Measurements from ENCODE around the gene NHLRC4. TPM values are rescaled to one million over a fixed set of nuclear protein-coding genes. Genes with fewer than 3 reads are reported as not detected.
A peak's percentile ranks its signal among the peaks of the same experiment; 100 is the strongest.

Gene NHLRC4
- total and polyA plus RNA-seq, 4 donors, result 0.17 to 7.0 (median 0.25) TPM; not detected in 1

DNA sequence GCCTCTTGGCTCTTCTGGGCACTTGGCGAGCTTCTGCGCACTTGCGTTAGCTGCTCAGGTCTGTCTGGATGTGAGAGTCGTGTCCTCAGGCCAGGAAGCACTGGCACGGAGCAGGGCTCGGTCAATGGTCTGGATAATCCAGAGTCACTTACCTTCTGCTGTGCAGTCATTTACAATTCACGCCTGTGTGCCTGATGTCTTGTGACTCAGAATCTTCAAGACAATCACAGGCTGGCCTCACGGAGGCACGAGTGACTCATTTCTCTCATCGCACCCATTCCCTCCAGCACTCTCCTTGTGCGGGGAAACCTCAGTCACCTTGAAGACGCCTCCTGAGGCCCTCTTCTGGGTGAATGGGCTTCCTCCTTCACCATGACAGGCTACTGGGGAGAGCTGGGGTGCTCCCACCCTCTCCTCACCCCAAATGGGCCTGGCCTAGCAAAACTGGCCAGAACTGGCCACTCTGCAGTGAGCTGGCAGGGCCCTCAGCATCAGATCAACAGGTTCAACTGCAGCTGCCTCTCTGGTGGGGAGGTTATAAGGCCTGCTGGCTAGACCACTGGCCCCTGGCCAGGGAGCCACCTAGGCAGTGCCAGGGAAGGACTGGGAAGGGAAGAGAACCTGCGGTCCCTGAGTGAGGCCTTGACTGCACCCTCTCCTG, 41.2 kb upstream of the NHLRC4 start:
- Histone ChIP-seq H3K36me3 (ENCODE audit: control insufficient read depth in 4 of 4, insufficient read depth in 3 of 4, low read depth in 1 of 4, low read length in 3 of 4) (peaks cover 0 to 3% (median under 1%) of the 10 kb centered on the region in 4 donors), H3K9ac (ENCODE audit: low read depth in 1 of 2, low read length in 2 of 2) (no peak overlapping the region), H3K4me1 (ENCODE audit: control insufficient read depth in 4 of 4, insufficient read depth in 4 of 4, low read length in 3 of 4) (peaks cover 14 to 40% (median 34%) of the 10 kb centered on the region in 4 donors), H3K9me3 (ENCODE audit: control insufficient read depth in 4 of 4, low read length in 3 of 4) (no peaks in the 10 kb centered on the region), H3K4me3 (ENCODE audit: low read depth in 1 of 3, low read length in 3 of 3) (peak overlapping the region in 2 of 3 donors; percentile 49 to 89), H3K27ac (ENCODE audit: low read depth in 1 of 2, low read length in 2 of 2) (peak overlapping the region; percentile 95 to 98), H3K27me3 (ENCODE audit: control insufficient read depth in 4 of 4, insufficient read depth in 4 of 4, low read length in 3 of 4) (no peaks in the 10 kb centered on the region)
- TF ChIP-seq, protein P1, sequence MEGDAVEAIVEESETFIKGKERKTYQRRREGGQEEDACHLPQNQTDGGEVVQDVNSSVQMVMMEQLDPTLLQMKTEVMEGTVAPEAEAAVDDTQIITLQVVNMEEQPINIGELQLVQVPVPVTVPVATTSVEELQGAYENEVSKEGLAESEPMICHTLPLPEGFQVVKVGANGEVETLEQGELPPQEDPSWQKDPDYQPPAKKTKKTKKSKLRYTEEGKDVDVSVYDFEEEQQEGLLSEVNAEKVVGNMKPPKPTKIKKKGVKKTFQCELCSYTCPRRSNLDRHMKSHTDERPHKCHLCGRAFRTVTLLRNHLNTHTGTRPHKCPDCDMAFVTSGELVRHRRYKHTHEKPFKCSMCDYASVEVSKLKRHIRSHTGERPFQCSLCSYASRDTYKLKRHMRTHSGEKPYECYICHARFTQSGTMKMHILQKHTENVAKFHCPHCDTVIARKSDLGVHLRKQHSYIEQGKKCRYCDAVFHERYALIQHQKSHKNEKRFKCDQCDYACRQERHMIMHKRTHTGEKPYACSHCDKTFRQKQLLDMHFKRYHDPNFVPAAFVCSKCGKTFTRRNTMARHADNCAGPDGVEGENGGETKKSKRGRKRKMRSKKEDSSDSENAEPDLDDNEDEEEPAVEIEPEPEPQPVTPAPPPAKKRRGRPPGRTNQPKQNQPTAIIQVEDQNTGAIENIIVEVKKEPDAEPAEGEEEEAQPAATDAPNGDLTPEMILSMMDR (IDR thresholded peaks at IDR 0.05; ENCODE audit: low read depth, low read length, missing input control), result peak; percentile 2
- no peak for TF ChIP-seq SP1 (IDR thresholded peaks at IDR 0.05)
- TF ChIP-seq RXRA (IDR thresholded peaks at IDR 0.05), result no peak
- no peak for DNase-seq (ENCODE audit: low spot score)
- WGBS, result 82% methylated on average over 13 of the region's 13 CpGs

DNA sequence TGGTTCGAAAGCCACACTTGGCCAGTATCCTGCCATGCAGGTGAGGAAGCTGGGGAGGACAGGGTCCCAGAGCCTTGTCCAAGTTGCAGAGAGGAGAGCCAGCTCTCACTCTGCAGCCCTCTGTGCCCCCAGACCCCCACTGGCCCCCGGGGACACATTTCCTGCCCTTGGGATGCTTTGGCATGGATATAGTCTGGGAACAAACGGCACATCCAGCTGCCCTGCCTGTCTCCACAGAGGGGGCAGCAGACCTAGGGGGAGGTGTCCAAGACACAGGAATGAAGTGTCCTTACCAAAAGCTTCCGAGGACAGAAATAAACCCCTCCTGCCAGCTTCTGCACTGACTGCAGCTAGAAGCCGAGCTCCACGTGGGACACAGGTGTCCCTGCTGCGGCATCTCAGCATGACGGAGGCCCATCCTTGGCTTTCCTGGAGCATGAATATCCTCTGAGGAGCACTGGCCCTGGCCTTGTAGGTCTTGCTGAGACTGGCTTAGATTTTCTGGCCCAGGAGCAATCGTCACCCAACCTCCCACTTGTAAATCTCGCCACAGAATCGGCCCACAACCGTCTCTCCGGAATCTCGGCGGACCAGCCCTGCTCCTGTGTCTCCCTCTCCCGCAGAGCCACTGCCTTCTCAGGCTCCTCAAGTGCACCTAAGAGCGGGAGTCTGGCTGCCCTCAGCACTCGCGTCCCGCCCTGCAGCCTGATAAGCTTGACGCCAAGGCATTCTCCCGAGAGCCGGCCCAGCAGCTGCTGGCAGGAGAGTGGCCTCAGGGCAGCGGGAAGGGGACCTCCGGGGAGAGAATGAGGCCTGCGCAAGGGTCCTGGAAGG, 40.4 kb upstream of the NHLRC4 start:
- Histone ChIP-seq H3K4me1 (ENCODE audit: control insufficient read depth in 4 of 4, insufficient read depth in 4 of 4, low read length in 3 of 4) (peaks cover 14 to 42% (median 34%) of the 10 kb centered on the region in 4 donors), H3K9me3 (ENCODE audit: control insufficient read depth in 4 of 4, low read length in 3 of 4) (no peaks in the 10 kb centered on the region), H3K27ac (ENCODE audit: low read depth in 1 of 2, low read length in 2 of 2) (peak overlapping the region; percentile 95 to 98), H3K9ac (ENCODE audit: low read depth in 1 of 2, low read length in 2 of 2) (peak overlapping the region; percentile 36 to 84), H3K4me3 (ENCODE audit: low read depth in 1 of 3, low read length in 3 of 3) (peak overlapping the region; percentile 49 to 89 (median 64)), H3K36me3 (ENCODE audit: control insufficient read depth in 4 of 4, insufficient read depth in 3 of 4, low read depth in 1 of 4, low read length in 3 of 4) (no peaks in the 10 kb centered on the region), H3K27me3 (ENCODE audit: control insufficient read depth in 4 of 4, insufficient read depth in 4 of 4, low read length in 3 of 4) (no peaks in the 10 kb centered on the region)
- 11% methylated on average over 26 of the region's 26 CpGs for WGBS
- TF ChIP-seq EGR1 (IDR thresholded peaks at IDR 0.05; ENCODE audit: low read depth in 2 of 2), result no peak
- peak; percentile 61 for DNase-seq (ENCODE audit: low spot score)

DNA sequence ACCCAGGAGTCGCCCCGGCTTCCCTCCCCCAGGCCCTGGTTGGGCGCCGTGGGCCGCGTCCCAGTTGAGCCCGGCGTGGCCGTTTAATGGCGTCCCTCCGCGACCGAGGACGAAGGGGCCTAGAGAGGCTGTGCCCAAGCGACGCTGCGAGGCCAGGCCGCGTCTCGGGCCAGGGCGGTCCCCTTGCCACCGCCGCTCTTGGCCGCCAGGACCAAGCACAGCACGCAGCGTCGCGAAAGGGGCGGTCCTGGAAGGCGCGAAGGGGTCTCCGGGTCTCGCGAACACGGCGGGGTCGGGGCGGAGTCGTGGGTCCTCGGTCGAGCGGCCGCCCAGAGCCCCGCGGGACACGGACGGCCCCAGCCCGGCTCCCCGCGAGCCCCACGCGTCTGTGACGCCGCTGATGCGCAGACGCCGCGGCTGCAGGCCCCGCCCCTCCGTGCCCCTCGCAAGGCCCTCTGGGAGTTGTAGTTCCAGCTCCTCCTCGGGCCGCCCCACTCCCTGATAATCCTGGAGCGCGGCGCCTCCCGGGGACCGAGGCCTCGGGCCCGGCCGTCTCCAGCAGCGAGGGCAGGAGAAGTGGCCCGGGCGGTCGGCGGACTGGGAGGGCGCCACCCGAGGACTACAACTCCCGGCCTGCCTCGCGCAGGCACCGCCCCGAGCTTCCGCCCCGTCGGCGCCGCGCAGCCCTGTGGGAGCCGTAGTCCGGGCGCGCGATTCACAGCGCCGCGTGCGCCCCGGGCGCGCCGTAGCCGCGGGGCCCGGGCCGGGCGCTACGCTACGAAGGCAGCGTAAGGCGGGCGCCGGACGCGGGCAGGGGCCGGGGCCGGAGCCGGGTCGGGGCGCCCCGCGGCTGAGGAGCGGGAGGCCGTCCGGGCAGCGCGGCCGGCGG, 39.5 kb upstream of the NHLRC4 start, which contains the start of gene CAPN15:
Gene CAPN15 (plus strand): TSS at position 698 of the 889 bp plus-strand sequence. CDS start 19,127 bp downstream, outside the sequence.
- H3K9ac ChIP-seq (ENCODE audit: low read depth in 1 of 2, low read length in 2 of 2), result peak within 1 kb of the TSS; percentile 52 to 84
- H3K27ac ChIP-seq (ENCODE audit: low read depth in 1 of 2, low read length in 2 of 2), result peak within 1 kb of the TSS; percentile 95 to 98
- no peaks in the 10 kb centered on the region for H3K27me3 ChIP-seq (ENCODE audit: control insufficient read depth in 4 of 4, insufficient read depth in 4 of 4, low read length in 3 of 4)
- peaks cover 14 to 45% (median 34%) of the 10 kb centered on the region in 4 donors for H3K4me1 ChIP-seq (ENCODE audit: control insufficient read depth in 4 of 4, insufficient read depth in 4 of 4, low read length in 3 of 4)
- WGBS, result under 1% methylated on average over 129 of the region's 129 CpGs
- peak; percentile 90 for DNase-seq (ENCODE audit: low spot score)
- no peaks in the 10 kb centered on the region for H3K36me3 ChIP-seq (ENCODE audit: control insufficient read depth in 4 of 4, insufficient read depth in 3 of 4, low read depth in 1 of 4, low read length in 3 of 4)
- H3K9me3 ChIP-seq (ENCODE audit: control insufficient read depth in 4 of 4, low read length in 3 of 4), result no peaks in the 10 kb centered on the region
- peak within 1 kb of the TSS; percentile 64 to 89 (median 87) for H3K4me3 ChIP-seq (ENCODE audit: low read depth in 1 of 3, low read length in 3 of 3)
- TF ChIP-seq TAF1 (conservative IDR thresholded peaks at IDR 0.05), result no peak
- TF ChIP-seq, protein P1 (IDR thresholded peaks at IDR 0.05; ENCODE audit: low read depth, low read length, missing input control), result peak; percentile 9
- TF ChIP-seq FOXA2 (IDR thresholded peaks at IDR 0.05), result no peak
- TF ChIP-seq JUND (IDR thresholded peaks at IDR 0.05), result no peak
- TF ChIP-seq, protein P2, sequence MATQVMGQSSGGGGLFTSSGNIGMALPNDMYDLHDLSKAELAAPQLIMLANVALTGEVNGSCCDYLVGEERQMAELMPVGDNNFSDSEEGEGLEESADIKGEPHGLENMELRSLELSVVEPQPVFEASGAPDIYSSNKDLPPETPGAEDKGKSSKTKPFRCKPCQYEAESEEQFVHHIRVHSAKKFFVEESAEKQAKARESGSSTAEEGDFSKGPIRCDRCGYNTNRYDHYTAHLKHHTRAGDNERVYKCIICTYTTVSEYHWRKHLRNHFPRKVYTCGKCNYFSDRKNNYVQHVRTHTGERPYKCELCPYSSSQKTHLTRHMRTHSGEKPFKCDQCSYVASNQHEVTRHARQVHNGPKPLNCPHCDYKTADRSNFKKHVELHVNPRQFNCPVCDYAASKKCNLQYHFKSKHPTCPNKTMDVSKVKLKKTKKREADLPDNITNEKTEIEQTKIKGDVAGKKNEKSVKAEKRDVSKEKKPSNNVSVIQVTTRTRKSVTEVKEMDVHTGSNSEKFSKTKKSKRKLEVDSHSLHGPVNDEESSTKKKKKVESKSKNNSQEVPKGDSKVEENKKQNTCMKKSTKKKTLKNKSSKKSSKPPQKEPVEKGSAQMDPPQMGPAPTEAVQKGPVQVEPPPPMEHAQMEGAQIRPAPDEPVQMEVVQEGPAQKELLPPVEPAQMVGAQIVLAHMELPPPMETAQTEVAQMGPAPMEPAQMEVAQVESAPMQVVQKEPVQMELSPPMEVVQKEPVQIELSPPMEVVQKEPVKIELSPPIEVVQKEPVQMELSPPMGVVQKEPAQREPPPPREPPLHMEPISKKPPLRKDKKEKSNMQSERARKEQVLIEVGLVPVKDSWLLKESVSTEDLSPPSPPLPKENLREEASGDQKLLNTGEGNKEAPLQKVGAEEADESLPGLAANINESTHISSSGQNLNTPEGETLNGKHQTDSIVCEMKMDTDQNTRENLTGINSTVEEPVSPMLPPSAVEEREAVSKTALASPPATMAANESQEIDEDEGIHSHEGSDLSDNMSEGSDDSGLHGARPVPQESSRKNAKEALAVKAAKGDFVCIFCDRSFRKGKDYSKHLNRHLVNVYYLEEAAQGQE (IDR thresholded peaks at IDR 0.05), result no peak
- no peak for TF ChIP-seq FOXA1 (IDR thresholded peaks at IDR 0.05)
- no peak for TF ChIP-seq NR2F2 (IDR thresholded peaks at IDR 0.05)
- TF ChIP-seq, protein P3, sequence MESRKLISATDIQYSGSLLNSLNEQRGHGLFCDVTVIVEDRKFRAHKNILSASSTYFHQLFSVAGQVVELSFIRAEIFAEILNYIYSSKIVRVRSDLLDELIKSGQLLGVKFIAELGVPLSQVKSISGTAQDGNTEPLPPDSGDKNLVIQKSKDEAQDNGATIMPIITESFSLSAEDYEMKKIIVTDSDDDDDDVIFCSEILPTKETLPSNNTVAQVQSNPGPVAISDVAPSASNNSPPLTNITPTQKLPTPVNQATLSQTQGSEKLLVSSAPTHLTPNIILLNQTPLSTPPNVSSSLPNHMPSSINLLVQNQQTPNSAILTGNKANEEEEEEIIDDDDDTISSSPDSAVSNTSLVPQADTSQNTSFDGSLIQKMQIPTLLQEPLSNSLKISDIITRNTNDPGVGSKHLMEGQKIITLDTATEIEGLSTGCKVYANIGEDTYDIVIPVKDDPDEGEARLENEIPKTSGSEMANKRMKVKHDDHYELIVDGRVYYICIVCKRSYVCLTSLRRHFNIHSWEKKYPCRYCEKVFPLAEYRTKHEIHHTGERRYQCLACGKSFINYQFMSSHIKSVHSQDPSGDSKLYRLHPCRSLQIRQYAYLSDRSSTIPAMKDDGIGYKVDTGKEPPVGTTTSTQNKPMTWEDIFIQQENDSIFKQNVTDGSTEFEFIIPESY (IDR thresholded peaks at IDR 0.05), result no peak
- peak; percentile 72 for TF ChIP-seq YY1 (IDR thresholded peaks at IDR 0.05)
- no peak for TF ChIP-seq HNF4G (IDR thresholded peaks at IDR 0.05)
- no peak for TF ChIP-seq EGR1 (IDR thresholded peaks at IDR 0.05; ENCODE audit: low read depth in 2 of 2)
- no peak for TF ChIP-seq HNF4A (conservative IDR thresholded peaks at IDR 0.05)

Data from liver (tissue), 9 donors.